Fibroblast of lung (primary cell): ENCODE measurements around the gene PAPOLA. TPM values are rescaled to one million over a fixed set of nuclear protein-coding genes. Genes with fewer than 3 reads are reported as not detected.
"Not testable (repeated sequence)": the region's sequence is repeated elsewhere in the genome, so short reads cannot be mapped to it uniquely, and the experiment has no call there.

ENCODE experiments used
- DNase-seq, 2 donors: peaks; one replicate each; pipeline versions ENCODE4 v3.0.0 to v3.0.0-alpha.2; 2010; ENCODE audit warnings: low read depth in 2 of 2
- H2AFZ ChIP-seq: 2 replicates; pipeline ENCODE4 v1.5.1; 2012; ENCODE audit warnings: low read length, control low read depth, inconsistent platforms
- H3K27ac ChIP-seq: 2 replicates; pipeline ENCODE4 v1.5.1; 2011; ENCODE audit warnings: low read length, control low read depth; ENCODE audit not compliant: insufficient read depth
- H3K27me3 ChIP-seq: 2 replicates; pipeline ENCODE4 v1.5.1; 2011; ENCODE audit warnings: mild to moderate bottlenecking, low read length; ENCODE audit not compliant: control insufficient read depth, insufficient read depth
- H3K36me3 ChIP-seq: 2 replicates; pipeline ENCODE4 v1.5.1; 2011; ENCODE audit warnings: low read length; ENCODE audit not compliant: control insufficient read depth, insufficient read depth
- H3K4me1 ChIP-seq: 2 replicates; pipeline ENCODE4 v1.5.1; 2011; ENCODE audit warnings: low read length; ENCODE audit not compliant: control insufficient read depth, insufficient read depth; ENCODE audit errors: extremely low read depth
- H3K4me2 ChIP-seq: 2 replicates; pipeline ENCODE4 v1.5.1; 2011; ENCODE audit warnings: low read length, control low read depth; ENCODE audit not compliant: insufficient read depth; ENCODE audit errors: extremely low read depth
- H3K4me3 ChIP-seq, 4 experiments: fragments of 200-600 bp in 1 of 4; sonication (generic) in 1 of 4; replicated peaks in 1 of 4; 2 replicates each; pipeline ENCODE4 v1.5.1; 2011 to 2016; ENCODE audit warnings: low read length in 4 of 4, low read depth in 3 of 4, mild to moderate bottlenecking in 3 of 4, control low read depth in 2 of 4, inconsistent platforms in 1 of 4, mixed read lengths in 1 of 4; ENCODE audit not compliant: insufficient read depth in 1 of 4; ENCODE audit errors: control extremely low read depth in 1 of 4
- H3K79me2 ChIP-seq: 2 replicates; pipeline ENCODE4 v1.5.1; 2012; ENCODE audit warnings: mild to moderate bottlenecking, low read length, inconsistent platforms; ENCODE audit not compliant: control insufficient read depth, insufficient read depth
- H3K9ac ChIP-seq: 2 replicates; pipeline ENCODE4 v1.5.1; 2011; ENCODE audit warnings: mild to moderate bottlenecking, low read length, control low read depth; ENCODE audit not compliant: insufficient read depth
- H3K9me3 ChIP-seq: 2 replicates; pipeline ENCODE4 v1.5.1; 2012; ENCODE audit warnings: low read depth, low read length; ENCODE audit not compliant: control insufficient read depth, insufficient read depth
- H4K20me1 ChIP-seq: 2 replicates; pipeline ENCODE4 v1.5.1; 2011; ENCODE audit warnings: low read length; ENCODE audit not compliant: control insufficient read depth, insufficient read depth; ENCODE audit errors: extremely low read depth
- EZH2 ChIP-seq: IDR thresholded peaks from 2 replicates; pipeline ENCODE4 v1.5.1; 2012; ENCODE audit warnings: low read length, control low read depth, mild to moderate bottlenecking; ENCODE audit errors: missing control alignments
- polyA plus RNA-seq, 2 donors: library from polyadenylated mRNA; depleted of rRNA in 1 of 2; stranded (reverse) in 1 of 2; unstranded in 1 of 2; fragments of >200 nt; gene quantifications; 2 replicates each; pipeline ENCODE4 v1.2.1, GENCODE V29; 2011 to 2012; ENCODE audit warnings: missing spikeins in 1 of 2
- total RNA-seq: library from RNA; depleted of rRNA; stranded (reverse); fragments of >200 nt; gene quantifications from 2 replicates; pipeline ENCODE4 v1.2.1, GENCODE V29; 2014
- TF ChIP-seq, protein P1 (sequence below), 2 donors: IDR thresholded peaks in 1 of 2; conservative IDR thresholded peaks in 1 of 2; 1 replicate in 1 of 2; 2 replicates in 1 of 2; pipeline ENCODE4 v1.5.1; 2011 to 2012; ENCODE audit warnings: low read length in 2 of 2, control low read depth in 1 of 2, inconsistent platforms in 1 of 2, low read depth in 1 of 2, mild to moderate bottlenecking in 1 of 2

PAPOLA gene
- total and polyA plus RNA-seq, 2 donors (not counting 1 experiment from before 2014, with no cell fraction given), result 109 to 141 TPM

DNA sequence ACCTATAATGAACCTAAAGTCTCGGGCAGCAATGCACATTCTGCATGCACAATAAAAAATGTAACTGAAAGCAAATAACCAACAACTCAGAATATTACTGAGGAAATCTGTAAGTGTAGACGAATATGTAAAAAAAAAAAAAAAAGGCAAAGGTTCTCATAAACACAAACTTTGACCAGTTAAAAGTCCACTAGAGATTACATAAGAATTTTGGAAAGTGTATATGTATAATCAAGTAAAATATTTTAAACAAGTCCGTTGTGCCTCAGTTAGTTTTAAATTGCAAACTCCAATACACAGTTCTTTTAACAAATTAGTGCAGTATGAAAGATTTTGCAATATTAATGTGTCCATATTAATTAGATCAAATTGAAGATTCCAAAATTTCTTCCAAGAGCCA lies 35.3 kb upstream of the PAPOLA start:
- no peaks in the 10 kb centered on the region for H3K27me3 ChIP-seq
- DNase-seq, result no peak
- H3K4me2 ChIP-seq, result no peak overlapping the region
- H3K9ac ChIP-seq, result no peak overlapping the region
- no peak overlapping the region for H3K4me3 ChIP-seq
- H3K9me3 ChIP-seq, result no peaks in the 10 kb centered on the region
- no peak overlapping the region for H2AFZ ChIP-seq
- no peak overlapping the region for H3K27ac ChIP-seq
- no peaks in the 10 kb centered on the region for H4K20me1 ChIP-seq
- no peaks in the 10 kb centered on the region for H3K4me1 ChIP-seq
- no peaks in the 10 kb centered on the region for H3K79me2 ChIP-seq
- no peak for TF ChIP-seq EZH2
- TF ChIP-seq, protein P1, sequence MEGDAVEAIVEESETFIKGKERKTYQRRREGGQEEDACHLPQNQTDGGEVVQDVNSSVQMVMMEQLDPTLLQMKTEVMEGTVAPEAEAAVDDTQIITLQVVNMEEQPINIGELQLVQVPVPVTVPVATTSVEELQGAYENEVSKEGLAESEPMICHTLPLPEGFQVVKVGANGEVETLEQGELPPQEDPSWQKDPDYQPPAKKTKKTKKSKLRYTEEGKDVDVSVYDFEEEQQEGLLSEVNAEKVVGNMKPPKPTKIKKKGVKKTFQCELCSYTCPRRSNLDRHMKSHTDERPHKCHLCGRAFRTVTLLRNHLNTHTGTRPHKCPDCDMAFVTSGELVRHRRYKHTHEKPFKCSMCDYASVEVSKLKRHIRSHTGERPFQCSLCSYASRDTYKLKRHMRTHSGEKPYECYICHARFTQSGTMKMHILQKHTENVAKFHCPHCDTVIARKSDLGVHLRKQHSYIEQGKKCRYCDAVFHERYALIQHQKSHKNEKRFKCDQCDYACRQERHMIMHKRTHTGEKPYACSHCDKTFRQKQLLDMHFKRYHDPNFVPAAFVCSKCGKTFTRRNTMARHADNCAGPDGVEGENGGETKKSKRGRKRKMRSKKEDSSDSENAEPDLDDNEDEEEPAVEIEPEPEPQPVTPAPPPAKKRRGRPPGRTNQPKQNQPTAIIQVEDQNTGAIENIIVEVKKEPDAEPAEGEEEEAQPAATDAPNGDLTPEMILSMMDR (conservative IDR thresholded peaks at IDR 0.05 in 1 of 2, IDR thresholded peaks at IDR 0.05 in 1 of 2; ENCODE audit: low read depth in 1 of 2, low read length in 2 of 2), result no peak
- no peaks in the 10 kb centered on the region for H3K36me3 ChIP-seq

DNA sequence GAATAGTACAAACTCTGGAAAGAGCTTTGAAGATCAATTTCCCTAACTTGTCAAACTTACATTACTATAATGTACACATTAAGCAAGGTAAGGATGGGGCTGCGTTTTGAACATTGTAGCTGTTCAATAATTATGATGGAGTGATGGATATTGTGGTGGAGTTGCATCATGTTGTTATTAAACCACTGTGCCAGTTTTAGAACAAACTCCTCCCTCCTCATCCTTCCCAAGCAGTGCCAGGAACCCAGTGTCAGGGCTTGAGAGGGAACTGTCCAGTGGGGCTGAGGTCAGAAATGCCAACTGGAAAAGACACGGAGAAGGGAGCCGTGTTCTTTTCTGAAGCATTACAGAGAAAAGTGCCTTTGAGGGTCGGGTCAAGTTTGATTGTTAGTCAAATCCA lies 31.9 kb upstream of the PAPOLA start:
- H2AFZ ChIP-seq, result no peak overlapping the region
- TF ChIP-seq, protein P1 (conservative IDR thresholded peaks at IDR 0.05 in 1 of 2, IDR thresholded peaks at IDR 0.05 in 1 of 2; ENCODE audit: low read depth in 1 of 2, low read length in 2 of 2), result no peak
- no peak overlapping the region for H3K27ac ChIP-seq
- no peak overlapping the region for H3K9ac ChIP-seq
- H3K9me3 ChIP-seq, result no peaks in the 10 kb centered on the region
- no peak overlapping the region for H3K4me2 ChIP-seq
- H3K4me1 ChIP-seq, result no peaks in the 10 kb centered on the region
- no peaks in the 10 kb centered on the region for H3K27me3 ChIP-seq
- H3K36me3 ChIP-seq, result no peaks in the 10 kb centered on the region
- no peaks in the 10 kb centered on the region for H4K20me1 ChIP-seq
- H3K79me2 ChIP-seq, result no peaks in the 10 kb centered on the region
- peak in 1 of 2 donors; percentile 7 for DNase-seq
- H3K4me3 ChIP-seq, result no peak overlapping the region

DNA sequence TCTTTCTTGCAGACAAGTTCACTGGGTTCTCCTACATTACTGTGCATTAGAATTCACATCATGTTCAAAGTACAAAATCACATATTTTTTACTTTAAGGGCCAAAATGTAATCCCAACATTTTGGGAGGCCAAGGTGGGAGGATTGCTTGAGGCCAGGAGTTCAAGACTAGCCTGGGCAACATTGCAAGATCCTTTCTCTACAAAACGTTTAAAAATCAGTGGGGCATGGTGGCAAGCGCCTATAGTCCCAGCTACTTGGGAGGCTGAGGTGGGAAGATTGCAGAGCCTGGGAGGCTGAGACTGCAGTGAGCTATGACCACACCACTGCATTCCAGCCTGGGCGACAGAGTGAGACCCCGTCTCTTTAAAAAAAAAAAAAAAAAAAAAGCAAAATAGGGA lies 31.2 kb upstream of the PAPOLA start:
- not testable (repeated sequence) for H3K4me3 ChIP-seq, DNase-seq, H4K20me1 ChIP-seq, H3K36me3 ChIP-seq, H3K9ac ChIP-seq, H2AFZ ChIP-seq, H3K4me1 ChIP-seq, H3K27me3 ChIP-seq, H3K79me2 ChIP-seq, H3K9me3 ChIP-seq, H3K27ac ChIP-seq, H3K4me2 ChIP-seq

DNA sequence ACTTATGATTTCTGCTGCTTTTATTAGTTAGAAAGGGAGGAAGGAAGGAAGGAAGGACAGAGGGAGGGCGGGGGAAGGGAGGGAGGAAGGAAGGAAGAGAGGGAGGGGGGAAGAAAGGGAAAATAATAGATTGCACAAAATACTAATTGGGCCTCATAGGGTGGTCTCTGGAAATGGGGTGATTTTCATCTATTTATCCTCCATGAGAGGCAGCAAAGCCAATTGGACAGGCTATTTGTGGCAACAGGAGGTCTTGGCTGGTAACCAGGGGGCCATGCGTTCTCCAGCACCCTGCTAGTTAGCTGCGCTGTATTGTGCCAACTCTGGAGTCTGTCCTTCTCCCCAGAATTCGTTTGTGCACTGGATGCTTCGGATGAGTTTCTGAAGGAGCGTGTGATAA lies 24.1 kb upstream of the PAPOLA start:
- Histone ChIP-seq H3K9me3 (no peaks in the 10 kb centered on the region), H3K27me3 (no peaks in the 10 kb centered on the region), H3K36me3 (no peaks in the 10 kb centered on the region)

More for the DNA sequence above, 24.1 kb upstream of the PAPOLA start:
- Histone ChIP-seq H3K27ac (no peak overlapping the region), H4K20me1 (no peaks in the 10 kb centered on the region), H3K4me1 (no peaks in the 10 kb centered on the region), H3K9ac (no peak overlapping the region), H3K4me3 (no peak overlapping the region), H2AFZ (no peak overlapping the region), H3K79me2 (no peaks in the 10 kb centered on the region), H3K4me2 (no peak overlapping the region)
- no peak for DNase-seq
- TF ChIP-seq EZH2, result no peak
- TF ChIP-seq, protein P1 (conservative IDR thresholded peaks at IDR 0.05 in 1 of 2, IDR thresholded peaks at IDR 0.05 in 1 of 2; ENCODE audit: low read depth in 1 of 2, low read length in 2 of 2), result no peak
